ENCODE data around the gene PTGES.

PTGES gene

GRCh38 chr9:129728744-129729143 lies 24.1 kb downstream of the PTGES start:
- Mint-ChIP-seq H3K27ac (no peak overlapping the region), H3K9me3 (no peaks in the 10 kb centered on the region), H3K36me3 (ENCODE audit: low read depth) (no peaks in the 10 kb centered on the region), H3K4me1 (peaks cover 49% of the 10 kb centered on the region), H3K4me3 (no peak overlapping the region), H3K27me3 (ENCODE audit: low read depth, poor library complexity) (peaks cover 18% of the 10 kb centered on the region)
- DNase-seq: no peak
- no peak for TF ChIP-seq CTCF (IDR thresholded peaks at IDR 0.05)

GRCh38 chr9:129726322-129727160 lies 26.3 kb downstream of the PTGES start:
- peak; percentile 93 for TF ChIP-seq CTCF (IDR thresholded peaks at IDR 0.05)
- peaks cover 9% of the 10 kb centered on the region for H3K27me3 Mint-ChIP-seq (ENCODE audit: low read depth, poor library complexity)
- H3K36me3 Mint-ChIP-seq (ENCODE audit: low read depth): no peaks in the 10 kb centered on the region
- peak; percentile 76 for DNase-seq
- H3K27ac Mint-ChIP-seq: no peak overlapping the region
- H3K4me3 Mint-ChIP-seq: no peak overlapping the region
- no peaks in the 10 kb centered on the region for H3K9me3 Mint-ChIP-seq
- peaks cover 43% of the 10 kb centered on the region for H3K4me1 Mint-ChIP-seq

- Mint-ChIP-seq H3K27me3 (ENCODE audit: low read depth, poor library complexity) (peaks cover 4% of the 10 kb centered on the region), H3K27ac (peak overlapping the region; percentile 81), H3K4me1 (peaks cover 41% of the 10 kb centered on the region)
These were observed 27.0 kb downstream of the PTGES start for GRCh38 chr9:129725795-129726251.

GRCh38 chr9:129724456-129725190 lies 28.2 kb downstream of the PTGES start:
- H3K9me3 Mint-ChIP-seq: no peaks in the 10 kb centered on the region
- peaks cover 2% of the 10 kb centered on the region for H3K27me3 Mint-ChIP-seq (ENCODE audit: low read depth, poor library complexity)
- DNase-seq: no peak
- peaks cover 10% of the 10 kb centered on the region for H3K36me3 Mint-ChIP-seq (ENCODE audit: low read depth)
- H3K27ac Mint-ChIP-seq: peak overlapping the region; percentile 92
- no peak overlapping the region for H3K4me3 Mint-ChIP-seq
- H3K4me1 Mint-ChIP-seq: peaks cover 43% of the 10 kb centered on the region
- TF ChIP-seq CTCF (IDR thresholded peaks at IDR 0.05): no peak

More at GRCh38 chr9:129725795-129726251, 27.0 kb downstream of the PTGES start:
- DNase-seq: no peak
- no peak for TF ChIP-seq CTCF (IDR thresholded peaks at IDR 0.05)
- no peak overlapping the region for H3K4me3 Mint-ChIP-seq
- H3K9me3 Mint-ChIP-seq: no peaks in the 10 kb centered on the region
- peaks cover 2% of the 10 kb centered on the region for H3K36me3 Mint-ChIP-seq (ENCODE audit: low read depth)

- Mint-ChIP-seq H3K36me3 (ENCODE audit: low read depth) (peaks cover 15% of the 10 kb centered on the region), H3K27ac (no peak overlapping the region), H3K9me3 (no peaks in the 10 kb centered on the region), H3K4me1 (peaks cover 41% of the 10 kb centered on the region), H3K27me3 (ENCODE audit: low read depth, poor library complexity) (peaks cover 9% of the 10 kb centered on the region), H3K4me3 (no peak overlapping the region)
- TF ChIP-seq CTCF (IDR thresholded peaks at IDR 0.05): no peak
- no peak for DNase-seq
These were observed 29.9 kb downstream of the PTGES start for GRCh38 chr9:129722913-129723312.
